BE2C (cell line): ENCODE measurements around the gene TMEM178B.

Experiments used
- DNase-seq: peaks from one replicate; pipeline ENCODE4 v3.0.0-alpha.2; 2020
- H3K27me3 ChIP-seq: fragments of 250-450 bp; sonication (Bioruptor Pico); 2 replicates; pipeline ENCODE4 v1.5.1; 2020; ENCODE audit warnings: mild to moderate bottlenecking
- H3K36me3 ChIP-seq: fragments of 250-450 bp; sonication (Bioruptor Pico); 2 replicates; pipeline ENCODE4 v1.5.1; 2020; ENCODE audit warnings: mild to moderate bottlenecking
- H3K4me1 ChIP-seq: fragments of 250-450 bp; sonication (Bioruptor Pico); 2 replicates; pipeline ENCODE4 v1.5.1; 2020
- H3K4me3 ChIP-seq: 2 replicates; pipeline ENCODE4 v1.5.1; 2011; ENCODE audit warnings: low read depth, low read length
- H3K9me3 ChIP-seq: fragments of 250-450 bp; sonication (Bioruptor Pico); 2 replicates; pipeline ENCODE4 v1.5.1; 2020
- TF ChIP-seq, protein P1 (sequence below): IDR thresholded peaks from 2 replicates; pipeline ENCODE4 v1.5.1; 2012; ENCODE audit warnings: mild to moderate bottlenecking, low read depth, low read length

TMEM178B gene

GRCh38 chr7:141386881-141387280 is 313.0 kb downstream of the TMEM178B start:
- H3K4me1 ChIP-seq: peaks cover 4% of the 10 kb centered on the region; the same call in 1 of the 2 replicates
- H3K4me3 ChIP-seq: no peak overlapping the region
- H3K9me3 ChIP-seq: no peaks in the 10 kb centered on the region
- H3K36me3 ChIP-seq: no peaks in the 10 kb centered on the region
- no peaks in the 10 kb centered on the region for H3K27me3 ChIP-seq
- TF ChIP-seq, protein P1, sequence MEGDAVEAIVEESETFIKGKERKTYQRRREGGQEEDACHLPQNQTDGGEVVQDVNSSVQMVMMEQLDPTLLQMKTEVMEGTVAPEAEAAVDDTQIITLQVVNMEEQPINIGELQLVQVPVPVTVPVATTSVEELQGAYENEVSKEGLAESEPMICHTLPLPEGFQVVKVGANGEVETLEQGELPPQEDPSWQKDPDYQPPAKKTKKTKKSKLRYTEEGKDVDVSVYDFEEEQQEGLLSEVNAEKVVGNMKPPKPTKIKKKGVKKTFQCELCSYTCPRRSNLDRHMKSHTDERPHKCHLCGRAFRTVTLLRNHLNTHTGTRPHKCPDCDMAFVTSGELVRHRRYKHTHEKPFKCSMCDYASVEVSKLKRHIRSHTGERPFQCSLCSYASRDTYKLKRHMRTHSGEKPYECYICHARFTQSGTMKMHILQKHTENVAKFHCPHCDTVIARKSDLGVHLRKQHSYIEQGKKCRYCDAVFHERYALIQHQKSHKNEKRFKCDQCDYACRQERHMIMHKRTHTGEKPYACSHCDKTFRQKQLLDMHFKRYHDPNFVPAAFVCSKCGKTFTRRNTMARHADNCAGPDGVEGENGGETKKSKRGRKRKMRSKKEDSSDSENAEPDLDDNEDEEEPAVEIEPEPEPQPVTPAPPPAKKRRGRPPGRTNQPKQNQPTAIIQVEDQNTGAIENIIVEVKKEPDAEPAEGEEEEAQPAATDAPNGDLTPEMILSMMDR: no peak
- no peak for DNase-seq

GRCh38 chr7:141387521-141388217 is 313.8 kb downstream of the TMEM178B start:
- no peak overlapping the region for H3K4me3 ChIP-seq
- no peaks in the 10 kb centered on the region for H3K36me3 ChIP-seq
- H3K27me3 ChIP-seq: no peaks in the 10 kb centered on the region
- H3K4me1 ChIP-seq: peaks cover 4% of the 10 kb centered on the region; the same call in 1 of the 2 replicates
- no peak for DNase-seq
- no peaks in the 10 kb centered on the region for H3K9me3 ChIP-seq
- TF ChIP-seq, protein P1: no peak

DNA sequence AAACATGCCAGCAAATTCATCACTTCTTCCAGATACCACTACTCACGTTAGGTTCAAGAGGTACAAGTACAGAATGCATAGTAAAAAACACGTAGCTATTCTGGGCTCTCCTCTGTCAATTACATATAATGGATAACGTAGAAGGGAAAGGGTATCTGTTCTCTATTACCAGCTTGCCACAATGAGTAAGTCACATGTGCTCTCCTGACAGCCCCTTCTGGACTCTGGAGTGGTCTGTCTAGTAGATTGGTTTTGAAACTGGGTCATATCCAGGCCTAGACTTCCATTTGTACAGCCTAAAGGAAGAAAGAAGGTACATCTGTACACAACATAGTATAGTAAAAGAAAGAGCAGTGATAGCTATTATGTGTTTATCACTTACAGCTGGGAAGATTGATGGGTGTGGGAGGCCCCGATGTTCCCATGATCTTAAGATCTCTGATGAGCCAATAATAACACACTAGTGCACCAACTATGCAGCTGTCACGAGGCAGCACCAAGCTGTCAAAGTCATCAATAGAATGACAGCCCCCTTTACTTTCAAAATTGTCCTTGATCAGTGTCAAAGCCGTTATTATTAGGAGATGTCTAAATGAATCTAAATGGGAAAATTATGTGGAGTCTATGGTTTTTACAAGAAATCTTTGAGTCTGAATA is 315.4 kb downstream of the TMEM178B start:
- H3K27me3 ChIP-seq: no peaks in the 10 kb centered on the region
- H3K4me3 ChIP-seq: no peak overlapping the region
- DNase-seq: no peak

GRCh38 chr7:141390339-141390738 is 316.5 kb downstream of the TMEM178B start:
- Histone ChIP-seq H3K4me3 (no peak overlapping the region), H3K4me1 (peaks cover 4% of the 10 kb centered on the region; the same call in 1 of the 2 replicates), H3K9me3 (no peaks in the 10 kb centered on the region), H3K36me3 (no peaks in the 10 kb centered on the region), H3K27me3 (no peaks in the 10 kb centered on the region)
- no peak for DNase-seq
- TF ChIP-seq, protein P1: no peak

More for the DNA sequence above, 315.4 kb downstream of the TMEM178B start:
- TF ChIP-seq, protein P1: no peak
- Histone ChIP-seq H3K36me3 (no peaks in the 10 kb centered on the region), H3K9me3 (no peaks in the 10 kb centered on the region), H3K4me1 (peaks cover 4% of the 10 kb centered on the region; the same call in 1 of the 2 replicates)

DNA sequence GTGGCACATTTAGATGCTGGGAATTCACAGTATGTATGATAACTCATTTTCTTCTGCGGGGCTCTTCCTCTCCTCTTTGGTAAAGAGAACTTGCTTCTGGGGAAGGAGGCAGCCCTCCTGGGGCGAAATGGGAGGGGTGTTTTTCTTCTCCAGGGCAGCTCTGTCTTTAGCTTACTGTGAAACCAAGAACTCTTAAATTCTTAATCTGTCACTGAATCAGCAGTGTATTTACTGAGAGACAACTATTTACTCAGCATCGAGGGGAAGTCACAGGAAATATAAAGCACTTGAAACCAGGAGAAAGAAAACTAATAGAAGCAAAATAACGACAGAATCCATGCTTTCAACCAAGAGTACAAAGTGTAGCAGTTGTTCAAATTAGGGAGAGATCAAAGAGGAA is 319.2 kb downstream of the TMEM178B start:
- no peak for DNase-seq
- H3K27me3 ChIP-seq: no peaks in the 10 kb centered on the region
- H3K4me3 ChIP-seq: no peak overlapping the region
- H3K4me1 ChIP-seq: peaks cover 4% of the 10 kb centered on the region
- TF ChIP-seq, protein P1: no peak
- H3K36me3 ChIP-seq: no peaks in the 10 kb centered on the region
- no peaks in the 10 kb centered on the region for H3K9me3 ChIP-seq
